ENCODE results near the gene PARP4.
"Not testable (repeated sequence)": the region's sequence is repeated elsewhere in the genome, so short reads cannot be mapped to it uniquely, and the experiment has no call there.

The PARP4 gene

DNA sequence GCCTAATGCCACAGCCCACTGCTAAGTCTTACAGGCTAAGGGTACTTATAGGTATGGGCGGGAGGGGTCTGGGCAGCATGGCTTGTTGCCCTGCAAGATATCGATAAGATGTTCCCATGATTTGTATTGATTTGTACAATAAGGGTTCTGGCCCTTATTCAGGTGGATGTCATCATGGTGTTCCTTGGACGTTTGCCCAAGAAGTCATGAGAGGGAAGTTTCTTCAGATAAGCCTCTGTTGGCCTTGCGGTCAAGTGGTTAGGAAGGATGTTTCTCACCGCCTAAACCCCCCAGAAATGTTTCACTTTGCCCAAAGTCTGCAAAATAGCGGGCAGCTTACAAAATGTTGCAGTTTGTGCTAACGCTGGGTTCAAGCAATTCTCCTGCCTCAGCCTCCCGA, 7.3 kb downstream of the PARP4 start:
- no peak for DNase-seq

- no peak for DNase-seq
These were observed 9.2 kb downstream of the PARP4 start for GRCh38 chr13:24503379-24503696.

GRCh38 chr13:24502533-24503378, 9.8 kb downstream of the PARP4 start:
- DNase-seq = no peak

GRCh38 chr13:24500977-24501376, 11.6 kb downstream of the PARP4 start:
- DNase-seq = no peak

GRCh38 chr13:24497742-24498141, 14.8 kb downstream of the PARP4 start:
- no peak for DNase-seq

GRCh38 chr13:24496295-24496694, 16.3 kb downstream of the PARP4 start:
- not testable (repeated sequence) for DNase-seq

DNA sequence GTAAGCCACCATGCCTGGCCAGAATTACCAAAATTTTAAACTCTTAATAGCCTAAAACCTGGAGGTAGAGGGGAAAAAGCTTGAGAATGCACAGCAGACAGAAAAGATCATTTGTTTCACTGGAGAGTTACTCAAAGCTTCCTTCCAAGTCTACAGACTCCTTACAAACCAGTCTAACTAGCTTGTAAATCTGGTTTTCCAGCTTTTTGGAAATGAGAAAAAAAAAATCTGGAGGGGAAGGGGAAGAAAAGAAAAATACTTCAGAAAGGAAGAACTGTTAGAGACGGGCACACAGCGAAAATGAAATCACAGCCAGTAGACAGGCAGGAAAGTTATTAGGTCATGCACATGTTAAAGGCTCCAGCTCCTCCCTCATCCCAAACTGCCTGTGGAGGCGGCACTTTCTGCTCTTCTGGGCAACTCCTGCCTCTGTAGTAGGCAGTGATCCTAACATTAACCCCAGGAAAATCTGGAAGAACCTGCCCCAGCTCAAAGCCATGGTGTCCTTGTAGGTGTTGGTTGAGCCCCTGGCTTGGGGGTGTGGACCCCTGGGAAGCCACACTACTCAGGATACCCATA, 17.3 kb downstream of the PARP4 start:
- no peak for DNase-seq

DNA sequence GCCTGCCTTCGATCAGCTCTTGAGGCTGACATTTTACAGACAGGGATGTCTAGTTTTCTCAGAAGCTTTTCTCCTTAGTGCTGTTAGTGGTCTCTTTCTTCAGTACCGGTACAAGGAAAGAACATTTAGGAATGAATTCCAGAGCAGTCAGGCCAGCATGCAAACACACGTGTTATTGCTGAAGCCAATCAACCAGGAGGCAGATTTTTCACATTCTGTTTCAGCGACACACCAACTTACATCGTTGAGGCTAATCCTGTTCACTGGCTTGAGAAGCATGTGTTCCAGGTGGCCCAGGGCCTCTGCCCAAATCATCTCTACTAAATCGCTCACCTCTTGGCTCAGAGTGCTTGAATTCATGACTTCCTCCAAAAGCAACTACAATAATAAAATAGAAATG, 19.2 kb downstream of the PARP4 start:
- DNase-seq = no peak

DNA sequence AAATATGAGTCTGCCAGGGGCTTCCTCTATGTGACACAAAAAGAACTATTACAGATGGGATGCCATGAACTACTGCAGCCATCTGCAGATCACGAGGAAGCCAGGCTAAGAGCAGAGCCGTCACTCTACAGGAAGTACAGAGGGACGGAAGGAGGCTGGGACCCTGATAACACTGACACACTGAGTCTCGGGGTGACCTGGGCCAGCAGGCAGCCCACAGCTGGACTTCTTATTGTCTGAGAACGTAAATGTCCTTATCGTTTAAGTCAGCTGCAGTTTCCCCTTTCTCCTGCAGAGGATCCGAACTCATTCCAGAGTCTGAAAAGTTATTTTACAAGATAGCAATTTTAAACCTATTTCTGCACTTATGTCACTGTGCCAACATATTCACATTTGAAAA, 20.7 kb downstream of the PARP4 start:
- no peak for DNase-seq

GRCh38 chr13:24489721-24490120, 22.9 kb downstream of the PARP4 start:
- no peak for DNase-seq

DNA sequence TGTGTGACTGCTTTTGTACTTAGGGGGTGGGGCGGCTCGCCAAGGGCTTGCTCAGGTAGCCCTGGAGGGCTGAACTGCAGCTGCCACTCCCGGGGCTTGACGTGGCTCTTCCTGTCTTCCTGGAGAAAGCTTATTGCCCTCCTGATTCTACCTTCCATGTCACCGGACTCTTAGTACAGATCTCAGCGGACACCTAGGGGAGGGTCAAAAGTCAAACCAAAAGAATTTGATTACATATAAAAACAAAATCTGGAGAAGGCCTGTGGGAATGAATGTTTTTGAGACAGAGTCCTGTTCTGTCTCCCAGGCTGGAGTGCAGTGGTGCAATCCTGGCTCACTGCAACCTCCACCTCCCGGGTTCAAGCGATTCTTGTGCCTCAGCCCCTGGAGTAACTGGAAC, 24.5 kb downstream of the PARP4 start:
- DNase-seq = not testable (repeated sequence)

- DNase-seq = not testable (repeated sequence)
These were observed 26.4 kb downstream of the PARP4 start for GRCh38 chr13:24486017-24486657.

DNA sequence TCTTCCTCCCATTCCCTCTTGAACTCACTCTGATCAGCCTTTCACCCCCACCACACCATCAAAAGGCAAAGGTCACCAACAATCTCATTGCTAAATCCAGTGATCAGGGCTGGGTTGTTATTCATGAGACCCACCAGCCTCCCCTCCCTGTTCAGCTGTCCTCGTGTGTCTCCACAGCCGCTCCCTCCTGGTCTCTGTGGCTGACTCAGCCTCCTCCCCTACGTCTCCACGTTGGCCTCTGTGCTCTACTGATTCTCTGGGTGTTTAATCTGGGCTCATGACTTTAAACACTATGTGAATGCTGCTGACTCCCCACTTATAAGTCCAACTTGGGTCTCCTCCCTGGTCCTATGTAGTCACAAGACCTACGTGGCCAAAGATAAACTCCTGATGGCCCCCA, 38.9 kb downstream of the PARP4 start:
- DNase-seq = no peak

DNA sequence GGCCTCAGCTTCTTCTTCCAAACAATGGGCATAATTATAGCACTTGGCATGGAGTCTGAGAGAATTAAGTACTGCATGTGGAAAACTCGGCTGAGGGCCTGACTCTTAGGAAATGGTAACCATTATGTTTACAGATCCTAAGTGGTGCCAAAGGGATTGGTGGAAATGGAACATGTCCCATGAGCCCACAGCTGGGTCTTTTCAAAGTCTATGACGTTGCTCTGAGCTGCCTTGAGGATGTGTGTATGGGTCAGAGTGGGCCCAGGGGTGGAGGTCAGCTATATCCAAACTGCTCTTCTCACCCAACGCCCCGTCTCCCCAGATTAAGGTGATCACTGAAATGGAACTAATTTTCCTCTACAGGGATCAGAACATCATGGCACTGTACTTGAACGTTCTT, 40.4 kb downstream of the PARP4 start:
- not testable (repeated sequence) for DNase-seq

- DNase-seq = no peak
These were observed 49.5 kb downstream of the PARP4 start for GRCh38 chr13:24463078-24463477.

DNA sequence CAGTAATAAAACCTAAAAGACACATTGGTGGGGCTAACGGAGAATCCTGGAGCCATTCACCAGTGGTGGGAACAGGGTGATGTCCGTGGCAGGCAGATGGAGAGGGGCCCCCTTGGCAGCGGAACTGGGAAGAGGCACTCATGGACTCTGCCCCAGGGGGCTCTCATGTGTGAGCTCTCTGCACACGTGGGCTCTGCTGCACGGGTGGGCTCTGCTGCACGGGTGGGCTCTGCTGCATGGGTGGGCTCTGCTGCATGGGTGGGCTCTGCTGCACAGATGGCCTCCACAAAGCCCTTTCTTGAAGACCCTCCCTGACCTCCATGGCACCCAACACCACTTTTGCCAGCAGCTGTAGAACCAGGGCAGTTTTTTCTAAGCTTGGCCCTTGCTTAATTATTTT, 52.3 kb downstream of the PARP4 start:
- no peak for DNase-seq

GRCh38 chr13:24459726-24460125, 52.9 kb downstream of the PARP4 start:
- no peak for DNase-seq

- no peak for DNase-seq
These were observed 53.3 kb downstream of the PARP4 start for GRCh38 chr13:24459234-24459633.

- DNase-seq = no peak
These were observed 53.8 kb downstream of the PARP4 start for GRCh38 chr13:24458736-24459135.

GRCh38 chr13:24456396-24456795, 56.2 kb downstream of the PARP4 start:
- DNase-seq = no peak

DNA sequence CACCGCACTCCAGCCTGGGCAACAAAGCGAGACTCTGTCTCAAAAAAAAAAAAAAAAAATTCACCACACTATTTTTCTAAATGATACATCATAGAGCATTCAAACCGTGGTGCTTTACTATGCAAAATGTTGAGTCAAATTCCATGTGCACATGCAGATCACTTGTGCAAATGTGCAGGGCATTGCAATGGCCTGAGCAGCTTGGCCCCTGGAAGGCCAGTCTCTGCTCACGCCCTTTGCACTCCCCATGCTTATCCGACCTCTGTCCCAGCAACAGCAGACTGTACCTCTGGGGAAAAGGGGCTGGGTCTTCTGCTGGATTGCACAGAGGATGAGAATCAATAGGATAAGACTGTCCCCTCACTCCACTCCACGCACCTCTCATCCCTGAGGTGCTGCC, 58.5 kb downstream of the PARP4 start:
- no peak for DNase-seq

GRCh38 chr13:24452044-24452443, 60.5 kb downstream of the PARP4 start:
- DNase-seq = no peak

GRCh38 chr13:24450530-24450929, 62.0 kb downstream of the PARP4 start:
- no peak for DNase-seq

DNA sequence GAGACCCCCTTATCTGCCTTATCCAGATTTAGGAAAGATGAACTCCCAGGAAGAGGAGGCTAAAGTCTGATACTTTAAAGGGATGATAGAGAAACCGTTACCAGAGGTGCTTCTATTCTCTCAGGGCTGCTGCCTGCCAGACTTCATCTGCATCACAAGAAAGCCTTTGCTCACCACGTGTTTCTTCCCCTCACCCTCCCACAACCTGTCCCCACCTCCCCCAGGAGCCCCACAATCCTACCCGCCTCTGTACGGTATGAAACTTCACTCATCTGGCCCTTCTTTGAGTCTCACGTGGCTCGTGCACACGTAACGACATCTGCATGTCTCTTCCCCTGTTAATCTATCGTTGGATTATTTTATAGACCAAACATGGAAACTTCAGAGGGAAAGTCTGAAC, 67.7 kb downstream of the PARP4 start:
- not testable (repeated sequence) for DNase-seq
